Neural progenitor cell (in vitro differentiated cells): ENCODE data around the gene RALGAPA1.

Experiments used
- EZH2 ChIP-seq: fragments of 200-600 bp; sonication (generic); IDR thresholded peaks from 2 replicates; pipeline ENCODE4 v1.6.1; 2017; ENCODE audit warnings: antibody characterized with exemption, mild to moderate bottlenecking, moderate library complexity
- EZH2phosphoT487 ChIP-seq: fragments of 200-600 bp; sonication (generic); IDR thresholded peaks from 2 replicates; pipeline ENCODE4 v1.6.1; 2017; ENCODE audit warnings: antibody characterized with exemption
- TF ChIP-seq, protein P1 (sequence below): fragments of 200-600 bp; sonication (generic); IDR thresholded peaks from 2 replicates; pipeline ENCODE4 v1.5.1; 2017; ENCODE audit warnings: antibody characterized with exemption, mild to moderate bottlenecking

DNA sequence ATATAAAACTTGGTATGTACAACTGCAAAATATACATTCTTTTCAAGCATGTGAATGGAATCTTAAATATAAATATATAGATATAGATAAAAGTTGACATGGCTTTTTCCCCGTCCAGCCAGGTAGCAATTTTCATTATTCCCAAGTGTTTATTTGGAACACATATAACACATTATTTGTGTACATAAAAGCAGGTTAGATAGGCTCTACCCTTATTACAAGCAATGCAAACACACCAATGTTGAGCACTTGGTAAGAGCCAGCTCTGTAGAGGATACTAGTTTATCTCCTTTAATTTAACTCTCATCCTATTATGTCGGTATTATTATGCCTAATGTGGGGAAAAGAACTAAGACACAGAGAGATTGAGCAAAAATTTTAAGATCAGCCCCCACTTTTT, 282.1 kb downstream of the RALGAPA1 start:
- TF ChIP-seq EZH2 (no peak), EZH2phosphoT487 (no peak)
- TF ChIP-seq, protein P1, sequence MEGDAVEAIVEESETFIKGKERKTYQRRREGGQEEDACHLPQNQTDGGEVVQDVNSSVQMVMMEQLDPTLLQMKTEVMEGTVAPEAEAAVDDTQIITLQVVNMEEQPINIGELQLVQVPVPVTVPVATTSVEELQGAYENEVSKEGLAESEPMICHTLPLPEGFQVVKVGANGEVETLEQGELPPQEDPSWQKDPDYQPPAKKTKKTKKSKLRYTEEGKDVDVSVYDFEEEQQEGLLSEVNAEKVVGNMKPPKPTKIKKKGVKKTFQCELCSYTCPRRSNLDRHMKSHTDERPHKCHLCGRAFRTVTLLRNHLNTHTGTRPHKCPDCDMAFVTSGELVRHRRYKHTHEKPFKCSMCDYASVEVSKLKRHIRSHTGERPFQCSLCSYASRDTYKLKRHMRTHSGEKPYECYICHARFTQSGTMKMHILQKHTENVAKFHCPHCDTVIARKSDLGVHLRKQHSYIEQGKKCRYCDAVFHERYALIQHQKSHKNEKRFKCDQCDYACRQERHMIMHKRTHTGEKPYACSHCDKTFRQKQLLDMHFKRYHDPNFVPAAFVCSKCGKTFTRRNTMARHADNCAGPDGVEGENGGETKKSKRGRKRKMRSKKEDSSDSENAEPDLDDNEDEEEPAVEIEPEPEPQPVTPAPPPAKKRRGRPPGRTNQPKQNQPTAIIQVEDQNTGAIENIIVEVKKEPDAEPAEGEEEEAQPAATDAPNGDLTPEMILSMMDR, result no peak
